Mesodermal cell (in vitro differentiated cells): Measurements from ENCODE around the gene CEACAM20. TPM values are rescaled to one million over a fixed set of nuclear protein-coding genes. Genes with fewer than 3 reads are reported as not detected.

ENCODE experiments used
- H3K27ac ChIP-seq: 2 replicates; pipeline ENCODE4 v1.7.0; 2013; ENCODE audit warnings: mild to moderate bottlenecking, low read depth, low read length, moderate library complexity; ENCODE audit not compliant: severe bottlenecking
- H3K36me3 ChIP-seq: 2 replicates; pipeline ENCODE4 v1.7.1; 2013; ENCODE audit warnings: mild to moderate bottlenecking, low read length, moderate library complexity; ENCODE audit not compliant: control insufficient read depth, insufficient read depth
- H3K4me1 ChIP-seq: one replicate; pipeline ENCODE4 v1.7.1; 2013; ENCODE audit warnings: mild to moderate bottlenecking, low read length; ENCODE audit not compliant: insufficient read depth, control insufficient read depth, poor library complexity, severe bottlenecking
- H3K4me3 ChIP-seq: 2 replicates; pipeline ENCODE4 v1.7.0; 2013; ENCODE audit warnings: low read length, control low read depth, mild to moderate bottlenecking; ENCODE audit not compliant: insufficient read depth, poor library complexity, severe bottlenecking; ENCODE audit errors: extremely low read depth
- H3K9me3 ChIP-seq: 2 replicates; pipeline ENCODE4 v1.7.1; 2013; ENCODE audit warnings: mild to moderate bottlenecking, low read length, moderate library complexity; ENCODE audit not compliant: control insufficient read depth
- WGBS, 2 experiments: methylation state at CpG; one replicate each; pipeline ENCODE4 v1.1.5; 2013; ENCODE audit warnings: missing lambda C conversion rate in 2 of 2; ENCODE audit not compliant: insufficient coverage in 2 of 2; 5-methylcytosine and 5-hydroxymethylcytosine counted together
- polyA plus RNA-seq, 2 experiments: library from polyadenylated mRNA; stranded (reverse); fragments of 50-300 nt; gene quantifications; one replicate each; pipeline ENCODE4 v1.2.3, GENCODE V29; 2013

The CEACAM20 gene
- not detected for polyA plus RNA-seq (2013, experiment 1 of 2)
- polyA plus RNA-seq (2013, experiment 2 of 2): not detected

- Histone ChIP-seq H3K4me3 (no peak within 1 kb of the TSS), H3K4me1 (no peaks in the 10 kb centered on the region), H3K9me3 (no peaks in the 10 kb centered on the region), H3K27ac (no peak within 1 kb of the TSS), H3K36me3 (no peaks in the 10 kb centered on the region)
- 72 to 88% methylated on average over 3 to 9 of the region's 9 CpGs for WGBS, 2 experiments
Observed at GRCh38 chr19:44529536-44529935, at the start of gene CEACAM20. CEACAM20 (minus strand) TSS chr19:44529675; CDS start chr19:44529509, 166 bp downstream.

GRCh38 chr19:44577566-44577874 is 48.0 kb upstream of the CEACAM20 start:
- H3K27ac ChIP-seq: no peak overlapping the region

GRCh38 chr19:44576843-44577565 is 47.5 kb upstream of the CEACAM20 start:
- H3K4me3 ChIP-seq: no peak overlapping the region
- no peaks in the 10 kb centered on the region for H3K36me3 ChIP-seq
- no peaks in the 10 kb centered on the region for H3K4me1 ChIP-seq
- H3K9me3 ChIP-seq: no peaks in the 10 kb centered on the region
- no peak overlapping the region for H3K27ac ChIP-seq
- WGBS, 2 experiments: 54 to 81% methylated on average over 2 to 4 of the region's 8 CpGs

More at GRCh38 chr19:44577566-44577874, 48.0 kb upstream of the CEACAM20 start:
- Histone ChIP-seq H3K4me3 (no peak overlapping the region), H3K4me1 (no peaks in the 10 kb centered on the region), H3K9me3 (no peaks in the 10 kb centered on the region), H3K36me3 (no peaks in the 10 kb centered on the region)
- 71% methylated on average over 1 of the region's 1 CpG; no CpG with 5 or more reads in 1 of the 2 experiments for WGBS, 2 experiments

GRCh38 chr19:44575116-44575700 is 45.7 kb upstream of the CEACAM20 start:
- WGBS, 2 experiments: 79 to 93% methylated on average over 9 to 11 of the region's 11 CpGs
- H3K4me3 ChIP-seq: no peak overlapping the region
- H3K9me3 ChIP-seq: no peaks in the 10 kb centered on the region
- H3K36me3 ChIP-seq: no peaks in the 10 kb centered on the region
- H3K4me1 ChIP-seq: no peaks in the 10 kb centered on the region
- no peak overlapping the region for H3K27ac ChIP-seq

GRCh38 chr19:44574186-44574950 is 44.9 kb upstream of the CEACAM20 start:
- no peak overlapping the region for H3K4me3 ChIP-seq
- H3K9me3 ChIP-seq: no peaks in the 10 kb centered on the region
- no peak overlapping the region for H3K27ac ChIP-seq
- H3K36me3 ChIP-seq: no peaks in the 10 kb centered on the region
- 92 to 93% methylated on average over 2 to 3 of the region's 8 CpGs for WGBS, 2 experiments
- H3K4me1 ChIP-seq: no peaks in the 10 kb centered on the region

- 93 to 100% methylated on average over 2 of the region's 4 CpGs for WGBS, 2 experiments
- no peaks in the 10 kb centered on the region for H3K4me1 ChIP-seq
- H3K27ac ChIP-seq: no peak overlapping the region
- no peaks in the 10 kb centered on the region for H3K36me3 ChIP-seq
- H3K4me3 ChIP-seq: no peak overlapping the region
- no peaks in the 10 kb centered on the region for H3K9me3 ChIP-seq
Observed at GRCh38 chr19:44573627-44574026, 44.2 kb upstream of the CEACAM20 start.

- WGBS, 2 experiments: 95 to 96% methylated on average over 4 of the region's 4 CpGs
- Histone ChIP-seq H3K36me3 (no peaks in the 10 kb centered on the region), H3K9me3 (no peaks in the 10 kb centered on the region), H3K4me3 (no peak overlapping the region), H3K4me1 (no peaks in the 10 kb centered on the region), H3K27ac (no peak overlapping the region)
Observed at GRCh38 chr19:44573183-44573582, 43.7 kb upstream of the CEACAM20 start.

GRCh38 chr19:44572581-44572900 is 43.1 kb upstream of the CEACAM20 start:
- no peak overlapping the region for H3K27ac ChIP-seq
- H3K9me3 ChIP-seq: no peaks in the 10 kb centered on the region
- 89 to 90% methylated on average over 2 to 3 of the region's 4 CpGs for WGBS, 2 experiments
- no peaks in the 10 kb centered on the region for H3K4me1 ChIP-seq
- H3K4me3 ChIP-seq: no peak overlapping the region
- no peaks in the 10 kb centered on the region for H3K36me3 ChIP-seq

GRCh38 chr19:44571830-44572580 is 42.5 kb upstream of the CEACAM20 start:
- no peak overlapping the region for H3K27ac ChIP-seq
- no peaks in the 10 kb centered on the region for H3K36me3 ChIP-seq
- 92 to 94% methylated on average over 2 to 3 of the region's 5 CpGs for WGBS, 2 experiments
- H3K4me3 ChIP-seq: no peak overlapping the region
- no peaks in the 10 kb centered on the region for H3K4me1 ChIP-seq
- no peaks in the 10 kb centered on the region for H3K9me3 ChIP-seq

GRCh38 chr19:44570984-44571684 is 41.7 kb upstream of the CEACAM20 start:
- WGBS, 2 experiments: 69 to 71% methylated on average over 6 to 8 of the region's 13 CpGs
- Histone ChIP-seq H3K9me3 (no peaks in the 10 kb centered on the region), H3K27ac (no peak overlapping the region), H3K4me3 (no peak overlapping the region), H3K36me3 (no peaks in the 10 kb centered on the region), H3K4me1 (no peaks in the 10 kb centered on the region)
